Liver (tissue), 2 donors: ENCODE data around the gene NR5A1.

Source experiments
- FOXA1 ChIP-seq: IDR thresholded peaks from 2 replicates; pipeline ENCODE4 v1.6.1; 2016; ENCODE audit warnings: antibody characterized with exemption
- TF ChIP-seq, protein P1 (sequence below): fragments of 150-350 bp; IDR thresholded peaks from 2 replicates; pipeline ENCODE4 v1.5.1; 2017; ENCODE audit warnings: improper control_type of control experiment, low read depth, low read length; ENCODE audit not compliant: missing input control
- donor health status: healthy.

DNA sequence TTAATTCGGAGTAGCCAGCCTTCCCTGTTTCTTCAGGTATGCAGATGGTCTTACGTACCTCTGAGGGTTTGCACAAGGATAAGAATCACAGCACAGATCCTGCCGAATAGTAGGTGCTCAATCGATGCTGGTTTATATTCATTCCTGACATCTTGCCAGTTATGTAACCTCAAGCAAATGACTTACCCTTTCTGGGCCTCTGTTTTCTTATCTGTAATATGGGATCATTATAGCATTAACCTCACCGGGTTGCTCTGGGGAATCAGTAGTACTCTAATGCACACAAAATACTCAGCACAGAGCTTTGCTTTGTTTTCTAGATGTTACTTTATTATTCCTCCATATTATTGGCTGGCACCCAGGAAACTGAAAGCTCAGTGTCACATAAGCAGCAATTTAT lies 7.7 kb upstream of the NR5A1 start:
- TF ChIP-seq, protein P1, sequence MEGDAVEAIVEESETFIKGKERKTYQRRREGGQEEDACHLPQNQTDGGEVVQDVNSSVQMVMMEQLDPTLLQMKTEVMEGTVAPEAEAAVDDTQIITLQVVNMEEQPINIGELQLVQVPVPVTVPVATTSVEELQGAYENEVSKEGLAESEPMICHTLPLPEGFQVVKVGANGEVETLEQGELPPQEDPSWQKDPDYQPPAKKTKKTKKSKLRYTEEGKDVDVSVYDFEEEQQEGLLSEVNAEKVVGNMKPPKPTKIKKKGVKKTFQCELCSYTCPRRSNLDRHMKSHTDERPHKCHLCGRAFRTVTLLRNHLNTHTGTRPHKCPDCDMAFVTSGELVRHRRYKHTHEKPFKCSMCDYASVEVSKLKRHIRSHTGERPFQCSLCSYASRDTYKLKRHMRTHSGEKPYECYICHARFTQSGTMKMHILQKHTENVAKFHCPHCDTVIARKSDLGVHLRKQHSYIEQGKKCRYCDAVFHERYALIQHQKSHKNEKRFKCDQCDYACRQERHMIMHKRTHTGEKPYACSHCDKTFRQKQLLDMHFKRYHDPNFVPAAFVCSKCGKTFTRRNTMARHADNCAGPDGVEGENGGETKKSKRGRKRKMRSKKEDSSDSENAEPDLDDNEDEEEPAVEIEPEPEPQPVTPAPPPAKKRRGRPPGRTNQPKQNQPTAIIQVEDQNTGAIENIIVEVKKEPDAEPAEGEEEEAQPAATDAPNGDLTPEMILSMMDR = no peak
- no peak for TF ChIP-seq FOXA1
